Measurements from ENCODE around the gene STH. TPM values are rescaled to one million over a fixed set of nuclear protein-coding genes. Genes with fewer than 3 reads are reported as not detected.

Gene STH, protein sequence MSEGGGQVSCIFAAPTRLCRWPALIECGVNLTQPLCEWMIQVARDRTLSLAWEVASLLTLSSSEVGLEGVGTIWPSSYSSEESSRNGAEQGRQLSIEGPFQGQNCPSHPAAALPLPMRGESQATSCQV
- total RNA-seq (2022; extraction: Qiagen RNA extraction): not detected in 5 replicates

DNA sequence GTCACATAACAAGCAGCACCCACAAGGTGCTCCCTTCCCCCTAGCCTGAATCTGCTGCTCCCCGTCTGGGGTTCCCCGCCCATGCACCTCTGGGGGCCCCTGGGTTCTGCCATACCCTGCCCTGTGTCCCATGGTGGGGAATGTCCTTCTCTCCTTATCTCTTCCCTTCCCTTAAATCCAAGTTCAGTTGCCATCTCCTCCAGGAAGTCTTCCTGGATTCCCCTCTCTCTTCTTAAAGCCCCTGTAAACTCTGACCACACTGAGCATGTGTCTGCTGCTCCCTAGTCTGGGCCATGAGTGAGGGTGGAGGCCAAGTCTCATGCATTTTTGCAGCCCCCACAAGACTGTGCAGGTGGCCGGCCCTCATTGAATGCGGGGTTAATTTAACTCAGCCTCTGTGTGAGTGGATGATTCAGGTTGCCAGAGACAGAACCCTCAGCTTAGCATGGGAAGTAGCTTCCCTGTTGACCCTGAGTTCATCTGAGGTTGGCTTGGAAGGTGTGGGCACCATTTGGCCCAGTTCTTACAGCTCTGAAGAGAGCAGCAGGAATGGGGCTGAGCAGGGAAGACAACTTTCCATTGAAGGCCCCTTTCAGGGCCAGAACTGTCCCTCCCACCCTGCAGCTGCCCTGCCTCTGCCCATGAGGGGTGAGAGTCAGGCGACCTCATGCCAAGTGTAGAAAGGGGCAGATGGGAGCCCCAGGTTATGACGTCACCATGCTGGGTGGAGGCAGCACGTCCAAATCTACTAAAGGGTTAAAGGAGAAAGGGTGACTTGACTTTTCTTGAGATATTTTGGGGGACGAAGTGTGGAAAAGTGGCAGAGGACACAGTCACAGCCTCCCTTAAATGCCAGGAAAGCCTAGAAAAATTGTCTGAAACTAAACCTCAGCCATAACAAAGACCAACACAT is at the start of gene STH:
TSS of gene STH (plus strand) at position 264 of the 913 bp plus-strand sequence. CDS start at position 294, 30 bp downstream.

Other genes starting within 250 kb of the STH start
- gene CRHR1, start 214.9 kb upstream of the STH start, total RNA-seq (2022; extraction: Qiagen RNA extraction): 0.05 to 0.54 TPM (median 0.09 TPM) in 4 of 5 replicates, not detected in the other
- not detected in 5 replicates for gene SPPL2C, start 154.4 kb upstream of the STH start, total RNA-seq (2022; extraction: Qiagen RNA extraction)
- 1.3 to 2.4 TPM (median 2.1 TPM) in 5 replicates for gene MAPT, start 104.7 kb upstream of the STH start, total RNA-seq (2022; extraction: Qiagen RNA extraction)
- 19.4 to 29.4 TPM (median 27.1 TPM) in 5 replicates for gene KANSL1, start 194.2 kb downstream of the STH start, total RNA-seq (2022; extraction: Qiagen RNA extraction)